Progenitor cell of endocrine pancreas (in vitro differentiated cells): ENCODE results near the gene SHANK2. TPM values are rescaled to one million over a fixed set of nuclear protein-coding genes. Genes with fewer than 3 reads are reported as not detected.
A peak's percentile ranks its signal among the peaks of the same experiment; 100 is the strongest.

Experiments
- DNase-seq: peaks from one replicate; pipeline ENCODE4 v3.0.0; 2021; ENCODE audit warnings: low spot score; ENCODE audit not compliant: unreplicated experiment
- H3K27ac Mint-ChIP-seq: 2 replicates; pipeline ENCODE4 v1.8.0; 2021; ENCODE audit warnings: mild to moderate bottlenecking, moderate library complexity, mixed read lengths
- H3K27me3 Mint-ChIP-seq: 2 replicates; pipeline ENCODE4 v1.8.0; 2021; ENCODE audit warnings: mixed read lengths
- H3K36me3 Mint-ChIP-seq: 2 replicates; pipeline ENCODE4 v1.8.0; 2022; ENCODE audit warnings: mixed read lengths; ENCODE audit not compliant: insufficient read depth
- H3K4me1 Mint-ChIP-seq: 2 replicates; pipeline ENCODE4 v1.8.0; 2021; ENCODE audit warnings: low read depth, mixed read lengths
- H3K4me3 Mint-ChIP-seq: 2 replicates; pipeline ENCODE4 v1.8.0; 2021; ENCODE audit warnings: low read depth, mild to moderate bottlenecking, moderate library complexity, mixed read lengths
- H3K9me3 Mint-ChIP-seq: 2 replicates; pipeline ENCODE4 v1.8.0; 2021; ENCODE audit warnings: low read depth, mixed read lengths
- CTCF ChIP-seq: fragments of 200-600 bp; sonication (generic); IDR thresholded peaks from one replicate; pipeline ENCODE4 v1.5.0; 2021; ENCODE audit warnings: antibody characterized with exemption, mild to moderate bottlenecking; ENCODE audit not compliant: unreplicated experiment
- total RNA-seq: library from RNA; stranded (reverse); gene quantifications from 2 replicates; pipeline ENCODE4 v1.2.1, GENCODE V29; 2021

SHANK2 gene
- total RNA-seq, 1 donor from 2014 or later = 104 TPM

- no peak for DNase-seq
- Mint-ChIP-seq H3K36me3 (peaks cover 15% of the 10 kb centered on the region), H3K4me1 (peaks cover 29% of the 10 kb centered on the region), H3K4me3 (no peak overlapping the region), H3K27ac (peak overlapping the region; percentile 70), H3K9me3 (no peaks in the 10 kb centered on the region), H3K27me3 (no peaks in the 10 kb centered on the region)
- no peak for TF ChIP-seq CTCF
Measured at GRCh38 chr11:71240865-71241691, 11.3 kb downstream of the SHANK2 start.

- DNase-seq = no peak
- Mint-ChIP-seq H3K36me3 (peaks cover 15% of the 10 kb centered on the region), H3K9me3 (no peaks in the 10 kb centered on the region), H3K4me3 (no peak overlapping the region), H3K27ac (no peak overlapping the region), H3K27me3 (no peaks in the 10 kb centered on the region), H3K4me1 (peaks cover 29% of the 10 kb centered on the region)
- TF ChIP-seq CTCF = no peak
Measured at GRCh38 chr11:71240061-71240690, 12.2 kb downstream of the SHANK2 start.

- DNase-seq = no peak
- no peak overlapping the region for H3K4me3 Mint-ChIP-seq
- peaks cover 17% of the 10 kb centered on the region for H3K36me3 Mint-ChIP-seq
- H3K27me3 Mint-ChIP-seq = no peaks in the 10 kb centered on the region
- no peaks in the 10 kb centered on the region for H3K9me3 Mint-ChIP-seq
- H3K4me1 Mint-ChIP-seq = peaks cover 29% of the 10 kb centered on the region
- H3K27ac Mint-ChIP-seq = no peak overlapping the region
- TF ChIP-seq CTCF = no peak
Measured at GRCh38 chr11:71239581-71239980, 12.8 kb downstream of the SHANK2 start.

- Mint-ChIP-seq H3K27me3 (no peaks in the 10 kb centered on the region), H3K9me3 (no peaks in the 10 kb centered on the region), H3K4me1 (peaks cover 27% of the 10 kb centered on the region), H3K4me3 (no peak overlapping the region), H3K36me3 (peaks cover 16% of the 10 kb centered on the region), H3K27ac (no peak overlapping the region)
- no peak for DNase-seq
- TF ChIP-seq CTCF = no peak
Measured at GRCh38 chr11:71238941-71239340, 13.4 kb downstream of the SHANK2 start.

GRCh38 chr11:71238285-71238875 lies 14.0 kb downstream of the SHANK2 start:
- Mint-ChIP-seq H3K4me3 (no peak overlapping the region), H3K9me3 (no peaks in the 10 kb centered on the region), H3K36me3 (peaks cover 14% of the 10 kb centered on the region), H3K27ac (no peak overlapping the region), H3K27me3 (no peaks in the 10 kb centered on the region), H3K4me1 (peaks cover 25% of the 10 kb centered on the region)
- no peak for DNase-seq
- TF ChIP-seq CTCF = no peak
